ENCODE data around the gene UNC45A.

UNC45A gene

DNA sequence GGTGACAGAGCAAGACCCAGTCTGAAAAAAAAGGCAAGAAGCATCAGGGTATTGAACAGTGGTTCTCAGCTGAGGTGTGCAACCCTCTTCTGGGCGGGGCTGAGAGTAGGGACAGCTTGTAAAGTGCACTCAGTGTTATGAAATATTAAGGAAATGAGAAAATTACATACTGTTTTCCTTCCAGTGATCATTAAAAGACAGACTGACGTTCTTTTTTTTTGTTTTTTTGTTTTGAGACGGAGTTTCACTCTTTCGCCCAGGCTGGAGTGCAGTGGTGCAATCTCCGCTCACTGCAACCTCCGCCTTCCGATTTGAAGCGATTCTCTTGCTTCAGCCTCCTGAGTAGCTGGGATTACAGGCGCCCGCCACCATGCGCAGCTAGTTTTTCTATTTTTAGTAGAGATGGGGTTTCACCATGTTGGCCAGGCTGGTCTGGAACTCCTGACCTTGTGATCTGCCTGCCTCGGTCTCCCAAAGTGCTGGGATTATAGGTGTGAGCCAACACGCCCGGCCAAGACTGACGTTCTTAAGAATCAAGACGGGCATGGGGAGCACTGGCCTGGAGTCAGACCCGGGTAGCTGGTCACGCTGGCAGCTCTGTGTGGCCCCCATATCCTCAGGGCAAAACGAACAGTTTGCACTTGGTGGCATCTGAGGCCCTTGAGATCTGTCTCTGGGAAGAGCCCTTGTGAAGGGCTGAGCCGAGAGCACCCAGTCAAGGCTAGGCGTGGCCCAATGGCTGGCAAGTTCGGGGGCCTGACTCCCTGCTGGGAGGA lies 20.6 kb upstream of the UNC45A start:
- Histone ChIP-seq H3K9me2 (replicated peaks; ENCODE audit: insufficient read depth, low read length) (no peaks in the 10 kb centered on the region), H3K36me3 (replicated peaks; ENCODE audit: insufficient read depth, low read length) (peaks cover 3% of the 10 kb centered on the region; the same call in 1 of the 2 replicates), H3K9ac (ENCODE audit: low read length) (no peak overlapping the region), H3K27ac (ENCODE audit: low read length) (no peak overlapping the region), H3K4me2 (ENCODE audit: low read depth, low read length) (no peak overlapping the region), H3K4me1 (ENCODE audit: low read length) (no peaks in the 10 kb centered on the region), H3K4me3 (ENCODE audit: low read length) (no peak overlapping the region), H4K20me1 (ENCODE audit: insufficient read depth, low read length) (no peaks in the 10 kb centered on the region), H2AFZ (ENCODE audit: low read length) (no peak overlapping the region), H3K27me3 (replicated peaks; ENCODE audit: insufficient read depth, low read length) (no peaks in the 10 kb centered on the region), H3K9me3 (replicated peaks; ENCODE audit: insufficient read depth, low read length) (no peaks in the 10 kb centered on the region), H3K79me2 (ENCODE audit: low read length) (no peaks in the 10 kb centered on the region), H3F3A (ENCODE audit: insufficient read depth, low read length) (no peaks in the 10 kb centered on the region)
- DNase-seq = no peak
- TF ChIP-seq, protein P1, sequence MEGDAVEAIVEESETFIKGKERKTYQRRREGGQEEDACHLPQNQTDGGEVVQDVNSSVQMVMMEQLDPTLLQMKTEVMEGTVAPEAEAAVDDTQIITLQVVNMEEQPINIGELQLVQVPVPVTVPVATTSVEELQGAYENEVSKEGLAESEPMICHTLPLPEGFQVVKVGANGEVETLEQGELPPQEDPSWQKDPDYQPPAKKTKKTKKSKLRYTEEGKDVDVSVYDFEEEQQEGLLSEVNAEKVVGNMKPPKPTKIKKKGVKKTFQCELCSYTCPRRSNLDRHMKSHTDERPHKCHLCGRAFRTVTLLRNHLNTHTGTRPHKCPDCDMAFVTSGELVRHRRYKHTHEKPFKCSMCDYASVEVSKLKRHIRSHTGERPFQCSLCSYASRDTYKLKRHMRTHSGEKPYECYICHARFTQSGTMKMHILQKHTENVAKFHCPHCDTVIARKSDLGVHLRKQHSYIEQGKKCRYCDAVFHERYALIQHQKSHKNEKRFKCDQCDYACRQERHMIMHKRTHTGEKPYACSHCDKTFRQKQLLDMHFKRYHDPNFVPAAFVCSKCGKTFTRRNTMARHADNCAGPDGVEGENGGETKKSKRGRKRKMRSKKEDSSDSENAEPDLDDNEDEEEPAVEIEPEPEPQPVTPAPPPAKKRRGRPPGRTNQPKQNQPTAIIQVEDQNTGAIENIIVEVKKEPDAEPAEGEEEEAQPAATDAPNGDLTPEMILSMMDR (IDR thresholded peaks at IDR 0.05; ENCODE audit: low read length) = no peak
- no peak for TF ChIP-seq EZH2phosphoT487 (IDR thresholded peaks at IDR 0.05; ENCODE audit: low read length)
- no peak for TF ChIP-seq EZH2 (optimal IDR thresholded peaks at IDR 0.05; ENCODE audit: low read depth, low read length)

DNA sequence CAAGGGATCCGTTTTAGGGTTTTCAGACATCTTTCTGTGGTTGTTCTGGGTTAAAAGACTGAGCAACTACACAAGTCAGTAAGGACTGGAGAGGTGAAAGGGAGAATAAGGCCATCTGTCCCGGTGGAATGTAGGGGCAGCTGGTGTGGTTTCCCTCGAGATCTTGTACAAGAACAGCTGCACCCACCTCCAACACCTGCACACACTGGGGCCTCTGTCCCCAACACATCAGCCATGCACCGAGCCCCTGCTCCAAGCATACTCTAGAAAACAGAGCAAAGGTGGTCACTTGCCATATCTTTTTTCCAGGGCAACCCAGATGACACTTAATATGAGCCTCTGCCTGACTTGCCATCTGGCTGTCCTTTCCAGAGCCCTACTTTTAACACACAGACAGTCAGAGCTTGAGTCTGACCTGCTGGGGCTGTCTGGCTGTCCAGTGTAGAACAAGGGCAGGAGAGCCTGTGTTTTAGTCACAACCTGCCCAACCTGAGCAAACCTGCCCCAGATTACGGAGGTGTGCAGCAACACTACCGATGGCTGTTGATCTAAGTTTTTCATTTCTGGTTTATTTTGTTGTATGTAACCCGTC lies 19.8 kb upstream of the UNC45A start:
- TF ChIP-seq, protein P1 (IDR thresholded peaks at IDR 0.05; ENCODE audit: low read length) = no peak
- no peak for TF ChIP-seq EZH2phosphoT487 (IDR thresholded peaks at IDR 0.05; ENCODE audit: low read length)
- no peak for TF ChIP-seq EZH2 (optimal IDR thresholded peaks at IDR 0.05; ENCODE audit: low read depth, low read length)
- no peaks in the 10 kb centered on the region for H4K20me1 ChIP-seq (ENCODE audit: insufficient read depth, low read length)
- peaks cover 3% of the 10 kb centered on the region; the same call in 1 of the 2 replicates for H3K36me3 ChIP-seq (replicated peaks; ENCODE audit: insufficient read depth, low read length)
- H3K9me3 ChIP-seq (replicated peaks; ENCODE audit: insufficient read depth, low read length) = no peaks in the 10 kb centered on the region
- H3K27ac ChIP-seq (ENCODE audit: low read length) = no peak overlapping the region
- no peak overlapping the region for H3K9ac ChIP-seq (ENCODE audit: low read length)
- H3K4me2 ChIP-seq (ENCODE audit: low read depth, low read length) = no peak overlapping the region
- no peaks in the 10 kb centered on the region for H3K4me1 ChIP-seq (ENCODE audit: low read length)
- H3K27me3 ChIP-seq (replicated peaks; ENCODE audit: insufficient read depth, low read length) = no peaks in the 10 kb centered on the region
- no peak overlapping the region for H2AFZ ChIP-seq (ENCODE audit: low read length)
- no peaks in the 10 kb centered on the region for H3F3A ChIP-seq (ENCODE audit: insufficient read depth, low read length)
- no peaks in the 10 kb centered on the region for H3K79me2 ChIP-seq (ENCODE audit: low read length)
- H3K9me2 ChIP-seq (replicated peaks; ENCODE audit: insufficient read depth, low read length) = no peaks in the 10 kb centered on the region
- H3K4me3 ChIP-seq (ENCODE audit: low read length) = no peak overlapping the region
- no peak for DNase-seq

DNA sequence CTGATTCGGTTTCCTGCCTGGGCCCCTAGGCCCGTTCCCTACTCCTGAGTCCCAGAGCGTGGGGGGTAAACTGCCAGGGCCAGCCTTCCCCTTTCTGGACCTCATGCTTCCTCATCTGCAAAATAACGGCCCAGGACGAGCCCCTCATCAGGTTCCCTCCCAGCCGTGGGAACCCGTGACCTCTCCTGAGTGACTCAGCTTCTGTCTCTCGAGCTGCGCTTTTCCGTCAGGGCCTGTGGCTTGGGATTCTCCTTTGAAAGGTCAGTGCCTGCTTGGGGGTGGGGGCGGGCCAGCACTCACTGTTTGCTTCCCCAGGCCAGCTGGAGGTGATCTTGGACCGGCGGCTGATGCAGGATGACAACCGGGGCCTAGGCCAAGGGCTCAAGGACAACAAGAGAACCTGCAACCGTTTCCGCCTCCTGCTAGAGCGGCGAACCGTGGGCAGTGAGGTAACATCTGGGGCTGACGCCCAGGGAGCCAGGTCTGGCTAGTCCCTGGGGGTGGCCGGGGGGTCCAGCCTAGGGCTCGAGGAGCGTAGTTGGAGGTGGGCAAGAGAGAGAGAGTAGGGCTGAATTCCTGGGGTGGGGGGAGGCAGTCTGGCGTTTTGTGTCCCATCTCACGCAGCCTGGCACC lies 19.2 kb upstream of the UNC45A start:
- TF ChIP-seq, protein P1 (IDR thresholded peaks at IDR 0.05; ENCODE audit: low read length) = no peak
- no peak for TF ChIP-seq EZH2phosphoT487 (IDR thresholded peaks at IDR 0.05; ENCODE audit: low read length)
- TF ChIP-seq EZH2 (optimal IDR thresholded peaks at IDR 0.05; ENCODE audit: low read depth, low read length) = no peak
- peaks cover 3% of the 10 kb centered on the region; the same call in 1 of the 2 replicates for H3K36me3 ChIP-seq (replicated peaks; ENCODE audit: insufficient read depth, low read length)

More for the DNA sequence above, 19.2 kb upstream of the UNC45A start:
- no peak overlapping the region for H3K4me3 ChIP-seq (ENCODE audit: low read length)
- DNase-seq = no peak
- no peaks in the 10 kb centered on the region for H4K20me1 ChIP-seq (ENCODE audit: insufficient read depth, low read length)
- no peaks in the 10 kb centered on the region for H3K9me2 ChIP-seq (replicated peaks; ENCODE audit: insufficient read depth, low read length)
- H3F3A ChIP-seq (ENCODE audit: insufficient read depth, low read length) = no peaks in the 10 kb centered on the region
- H3K4me1 ChIP-seq (ENCODE audit: low read length) = no peaks in the 10 kb centered on the region
- no peak overlapping the region for H2AFZ ChIP-seq (ENCODE audit: low read length)
- H3K27me3 ChIP-seq (replicated peaks; ENCODE audit: insufficient read depth, low read length) = no peaks in the 10 kb centered on the region
- H3K4me2 ChIP-seq (ENCODE audit: low read depth, low read length) = no peak overlapping the region
- H3K79me2 ChIP-seq (ENCODE audit: low read length) = no peaks in the 10 kb centered on the region
- H3K27ac ChIP-seq (ENCODE audit: low read length) = no peak overlapping the region
- no peaks in the 10 kb centered on the region for H3K9me3 ChIP-seq (replicated peaks; ENCODE audit: insufficient read depth, low read length)
- H3K9ac ChIP-seq (ENCODE audit: low read length) = no peak overlapping the region

Data from MM.1S (cell line).